Natural killer cell (primary cell): ENCODE data around the gene PIGZ. TPM values are rescaled to one million over a fixed set of nuclear protein-coding genes. Genes with fewer than 3 reads are reported as not detected.

Source experiments
- ATAC-seq, 3 donors: fragments of 150-1000 bp in 2 of 3; fragments of 200-7000 bp in 1 of 3; cut with Tn5 transposase; 1 replicate in 1 of 3; 2 replicates in 2 of 3; pipeline ENCODE4 v1.10.0; 2021; ENCODE audit warnings: mild to moderate bottlenecking in 2 of 3, moderate library complexity in 2 of 3
- DNase-seq, 2 donors: peaks; one replicate each; pipeline versions ENCODE4 v3.0.0 to v3.0.0-alpha.2; 2013 to 2021; ENCODE audit warnings: mixed read lengths in 1 of 2
- H3K27ac ChIP-seq: one replicate; pipeline ENCODE4 v1.5.1; 2013; ENCODE audit warnings: mild to moderate bottlenecking, low read length
- H3K27me3 ChIP-seq: one replicate; pipeline ENCODE4 v1.6.1; 2013; ENCODE audit warnings: low read length; ENCODE audit not compliant: control insufficient read depth, insufficient read depth
- H3K36me3 ChIP-seq: one replicate; pipeline ENCODE4 v1.6.1; 2013; ENCODE audit warnings: low read length; ENCODE audit not compliant: control insufficient read depth, insufficient read depth
- H3K4me1 ChIP-seq: one replicate; pipeline ENCODE4 v1.6.1; 2013; ENCODE audit warnings: low read length; ENCODE audit not compliant: control insufficient read depth, insufficient read depth
- H3K4me3 ChIP-seq: one replicate; pipeline ENCODE4 v1.5.1; 2013; ENCODE audit warnings: low read length
- H3K9me3 ChIP-seq: one replicate; pipeline ENCODE4 v1.6.1; 2013; ENCODE audit warnings: low read length; ENCODE audit not compliant: control insufficient read depth, insufficient read depth
- H3K27ac Mint-ChIP-seq, 2 donors: one replicate each; pipeline ENCODE4 v1.8.0; 2022; ENCODE audit warnings: mild to moderate bottlenecking in 2 of 2, mixed read lengths in 2 of 2, moderate library complexity in 1 of 2
- H3K27me3 Mint-ChIP-seq, 2 donors: one replicate each; pipeline ENCODE4 v1.8.0; 2022; ENCODE audit warnings: low read depth in 2 of 2, mixed read lengths in 2 of 2
- H3K36me3 Mint-ChIP-seq: one replicate; pipeline ENCODE4 v1.8.0; 2022; ENCODE audit warnings: mixed read lengths
- H3K4me1 Mint-ChIP-seq, 2 donors: one replicate each; pipeline ENCODE4 v1.8.0; 2022; ENCODE audit warnings: mixed read lengths in 2 of 2
- H3K4me3 Mint-ChIP-seq: one replicate; pipeline ENCODE4 v1.8.0; 2022; ENCODE audit warnings: mild to moderate bottlenecking, moderate library complexity, mixed read lengths
- H3K9me3 Mint-ChIP-seq, 2 donors: one replicate each; pipeline ENCODE4 v1.8.0; 2022; ENCODE audit warnings: mixed read lengths in 2 of 2
- WGBS: methylation state at CpG from one replicate; pipeline ENCODE4 v1.1.7; 2013; ENCODE audit warnings: missing lambda C conversion rate; ENCODE audit not compliant: insufficient coverage; 5-methylcytosine and 5-hydroxymethylcytosine counted together
- intact Hi-C: fragments of 100-400 bp; cut with micrococcal nuclease; formaldehyde crosslinking; loops from one replicate; pipeline ENCODE4 v1.14.2; 2022
- total RNA-seq, 4 donors: library from RNA; stranded (reverse); fragments of 120-200 nt in 1 of 4; gene quantifications; one replicate each; pipeline versions ENCODE4 v1.2.3 to v1.2.4, GENCODE V29; 2013 to 2022
- TF ChIP-seq, protein P1 (sequence below): fragments of 200-600 bp; IDR thresholded peaks from one replicate; pipeline ENCODE4 v1.8.0; 2022; ENCODE audit warnings: antibody characterized with exemption

Gene PIGZ
- total RNA-seq, 3 donors from 2014 or later (not counting 1 experiment from before 2014, with no cell fraction given) = 2.2 to 2.3 (median 2.2) TPM

DNA sequence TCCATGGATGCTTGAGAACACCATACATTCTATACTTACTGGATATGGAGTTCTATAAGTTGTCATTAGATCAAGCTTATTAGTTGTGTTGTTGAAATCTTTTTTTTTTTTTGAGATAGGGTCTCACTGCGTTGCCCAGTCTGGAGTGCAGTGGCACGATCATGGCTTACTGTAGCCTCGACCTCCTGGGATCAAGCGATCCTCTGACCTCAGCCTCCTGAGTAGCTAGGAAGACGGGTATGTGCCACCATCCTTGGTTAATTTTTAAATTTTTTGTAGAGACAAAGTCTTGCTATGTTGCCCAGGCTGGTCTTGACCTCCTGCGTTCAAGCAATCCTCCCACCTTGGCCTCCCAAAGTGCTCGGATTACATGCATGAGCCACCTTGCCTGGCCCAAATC is 13.8 kb downstream of the PIGZ start:
- TF ChIP-seq, protein P1, sequence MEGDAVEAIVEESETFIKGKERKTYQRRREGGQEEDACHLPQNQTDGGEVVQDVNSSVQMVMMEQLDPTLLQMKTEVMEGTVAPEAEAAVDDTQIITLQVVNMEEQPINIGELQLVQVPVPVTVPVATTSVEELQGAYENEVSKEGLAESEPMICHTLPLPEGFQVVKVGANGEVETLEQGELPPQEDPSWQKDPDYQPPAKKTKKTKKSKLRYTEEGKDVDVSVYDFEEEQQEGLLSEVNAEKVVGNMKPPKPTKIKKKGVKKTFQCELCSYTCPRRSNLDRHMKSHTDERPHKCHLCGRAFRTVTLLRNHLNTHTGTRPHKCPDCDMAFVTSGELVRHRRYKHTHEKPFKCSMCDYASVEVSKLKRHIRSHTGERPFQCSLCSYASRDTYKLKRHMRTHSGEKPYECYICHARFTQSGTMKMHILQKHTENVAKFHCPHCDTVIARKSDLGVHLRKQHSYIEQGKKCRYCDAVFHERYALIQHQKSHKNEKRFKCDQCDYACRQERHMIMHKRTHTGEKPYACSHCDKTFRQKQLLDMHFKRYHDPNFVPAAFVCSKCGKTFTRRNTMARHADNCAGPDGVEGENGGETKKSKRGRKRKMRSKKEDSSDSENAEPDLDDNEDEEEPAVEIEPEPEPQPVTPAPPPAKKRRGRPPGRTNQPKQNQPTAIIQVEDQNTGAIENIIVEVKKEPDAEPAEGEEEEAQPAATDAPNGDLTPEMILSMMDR = no peak
- Mint-ChIP-seq H3K27ac (no peak overlapping the region), H3K9me3 (no peaks in the 10 kb centered on the region), H3K4me1 (no peaks in the 10 kb centered on the region), H3K36me3 (no peaks in the 10 kb centered on the region), H3K4me3 (no peak overlapping the region), H3K27me3 (no peaks in the 10 kb centered on the region)
- intact Hi-C loops = no loop called here
- DNase-seq (no peak), ATAC-seq (no peak)
- WGBS = 84% methylated on average over 7 of the region's 7 CpGs
- H3K36me3 ChIP-seq = no peaks in the 10 kb centered on the region
- H3K4me1 ChIP-seq = no peaks in the 10 kb centered on the region
- H3K9me3 ChIP-seq = no peaks in the 10 kb centered on the region
- H3K4me3 ChIP-seq = no peak overlapping the region
- H3K27ac ChIP-seq = no peak overlapping the region
- no peaks in the 10 kb centered on the region for H3K27me3 ChIP-seq

DNA sequence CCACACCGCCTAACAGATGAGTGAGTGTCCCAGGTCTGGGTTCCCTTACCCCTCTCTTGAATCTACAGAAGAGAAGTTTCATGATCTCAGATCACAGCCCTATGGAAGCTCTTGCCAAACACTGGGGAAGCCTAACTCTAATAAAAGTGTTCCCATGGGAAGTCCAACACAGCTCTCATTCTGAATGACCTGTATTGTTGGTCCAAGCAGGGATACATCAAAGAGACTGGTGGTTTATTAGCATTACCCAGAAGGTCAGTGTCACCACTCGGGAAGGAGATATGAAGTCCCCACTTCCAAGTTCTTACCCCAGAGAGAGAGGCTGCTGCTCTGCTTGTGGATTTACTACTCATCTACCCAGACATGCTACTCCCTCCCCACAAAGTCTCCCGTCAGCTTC is 17.3 kb downstream of the PIGZ start:
- H3K27me3 Mint-ChIP-seq = no peaks in the 10 kb centered on the region
- H3K4me3 Mint-ChIP-seq = no peak overlapping the region
- Histone ChIP-seq H3K4me1 (no peaks in the 10 kb centered on the region), H3K4me3 (no peak overlapping the region), H3K9me3 (no peaks in the 10 kb centered on the region), H3K27me3 (no peaks in the 10 kb centered on the region), H3K27ac (no peak overlapping the region), H3K36me3 (no peaks in the 10 kb centered on the region)
- intact Hi-C loops = no loop called here
- no peak overlapping the region for H3K27ac Mint-ChIP-seq
- DNase-seq (no peak), ATAC-seq (no peak)
- 87% methylated on average over 3 of the region's 3 CpGs for WGBS
- TF ChIP-seq, protein P1 = no peak
- no peaks in the 10 kb centered on the region for H3K9me3 Mint-ChIP-seq
- no peaks in the 10 kb centered on the region for H3K36me3 Mint-ChIP-seq
- H3K4me1 Mint-ChIP-seq = no peaks in the 10 kb centered on the region

DNA sequence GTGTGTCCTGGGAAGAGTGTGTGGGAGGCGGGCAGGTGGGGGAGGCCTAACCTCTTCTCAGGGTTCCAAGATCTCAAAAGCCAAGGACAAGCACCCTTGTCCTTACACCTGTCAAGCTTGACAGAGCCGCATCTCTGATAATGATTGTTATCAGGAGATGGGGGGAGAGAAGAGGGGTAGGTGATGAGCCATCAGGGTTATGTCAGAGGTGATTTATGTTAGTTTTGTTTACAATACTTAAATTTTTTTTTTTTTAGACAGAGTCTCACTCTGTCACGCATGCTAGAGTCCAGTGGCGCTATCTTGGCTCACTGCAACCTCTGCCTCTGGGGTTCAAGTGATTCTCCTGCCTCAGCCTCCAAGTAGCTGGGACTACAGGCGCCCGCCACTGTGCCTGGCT is 18.9 kb downstream of the PIGZ start:
- intact Hi-C loops = no loop called here
- Mint-ChIP-seq H3K9me3 (no peaks in the 10 kb centered on the region), H3K27ac (no peak overlapping the region), H3K4me3 (no peak overlapping the region), H3K4me1 (peaks cover 0 to 3% of the 10 kb centered on the region in 2 donors), H3K36me3 (no peaks in the 10 kb centered on the region), H3K27me3 (no peaks in the 10 kb centered on the region)
- Histone ChIP-seq H3K27me3 (no peaks in the 10 kb centered on the region), H3K36me3 (no peaks in the 10 kb centered on the region), H3K27ac (no peak overlapping the region), H3K4me1 (no peaks in the 10 kb centered on the region), H3K4me3 (no peak overlapping the region), H3K9me3 (no peaks in the 10 kb centered on the region)
- TF ChIP-seq, protein P1 = no peak
- DNase-seq (no peak), ATAC-seq (no peak)
- WGBS = 95% methylated on average over 6 of the region's 6 CpGs

DNA sequence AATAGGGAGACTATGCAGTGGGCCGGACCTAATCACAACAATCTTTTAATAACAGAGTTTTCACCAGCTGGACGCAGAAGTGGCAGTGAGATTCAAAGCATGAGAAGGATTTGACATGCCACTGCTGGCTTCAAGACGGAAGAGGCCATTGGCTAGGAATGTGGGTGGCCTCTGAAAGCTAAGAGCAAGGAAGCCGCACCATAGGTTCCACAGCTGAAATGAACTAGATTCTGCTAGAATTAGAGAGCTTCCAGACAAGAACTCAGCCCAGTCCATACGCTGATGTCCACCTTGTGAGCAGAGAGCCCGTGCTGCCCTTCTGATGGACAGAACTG is 19.4 kb downstream of the PIGZ start:
- Mint-ChIP-seq H3K27me3 (no peaks in the 10 kb centered on the region), H3K27ac (no peak overlapping the region), H3K9me3 (no peaks in the 10 kb centered on the region), H3K4me1 (peaks cover 0 to 8% of the 10 kb centered on the region in 2 donors), H3K36me3 (no peaks in the 10 kb centered on the region), H3K4me3 (no peak overlapping the region)
- H3K4me3 ChIP-seq = no peak overlapping the region
- 92% methylated on average over 6 of the region's 6 CpGs for WGBS
- TF ChIP-seq, protein P1 = no peak
- no peaks in the 10 kb centered on the region for H3K27me3 ChIP-seq
- no peaks in the 10 kb centered on the region for H3K36me3 ChIP-seq
- no peak for ATAC-seq
- intact Hi-C loops = no loop called here
- H3K9me3 ChIP-seq = no peaks in the 10 kb centered on the region
- H3K4me1 ChIP-seq = no peaks in the 10 kb centered on the region
- no peak for DNase-seq
- H3K27ac ChIP-seq = no peak overlapping the region
